HG03175 (cell line): Measurements from ENCODE around the gene EFHD2.
"Not testable (repeated sequence)": the region's sequence is repeated elsewhere in the genome, so short reads cannot be mapped to it uniquely, and the experiment has no call there.

Experiments used
- ATAC-seq: cut with Tn5 transposase; IDR thresholded peaks from one replicate; pipeline ENCODE4 v1.9.1; 2021; ENCODE audit warnings: mild to moderate bottlenecking, moderate library complexity; ENCODE audit not compliant: unreplicated experiment

EFHD2 gene

GRCh38 chr1:15471067-15471466 lies 61.4 kb downstream of the EFHD2 start:
- ATAC-seq, result not testable (repeated sequence)

GRCh38 chr1:15471723-15472122 lies 62.0 kb downstream of the EFHD2 start:
- ATAC-seq, result not testable (repeated sequence)

DNA sequence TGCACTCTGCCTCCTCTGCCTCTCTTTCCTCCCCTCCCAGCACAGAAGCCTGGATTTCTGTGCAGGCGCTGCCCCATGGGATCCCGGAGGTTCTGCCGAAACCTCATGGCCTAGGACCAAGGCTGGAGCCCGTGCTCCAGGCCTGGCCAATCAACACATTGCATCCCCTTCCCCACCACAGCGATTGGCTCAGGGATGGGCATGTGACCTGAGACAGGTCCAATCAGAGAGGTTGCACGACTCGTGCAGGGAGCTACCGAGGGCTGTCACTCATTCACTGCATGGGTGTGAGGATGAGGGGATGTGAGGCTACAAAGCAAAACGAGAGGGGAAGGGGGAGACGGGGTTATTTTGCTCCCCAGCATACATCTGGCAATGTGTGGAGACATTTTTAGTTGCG lies 62.9 kb downstream of the EFHD2 start:
- no peak for ATAC-seq

- ATAC-seq, result no peak
Measured at GRCh38 chr1:15475752-15476314, 66.1 kb downstream of the EFHD2 start, which contains the start of gene CELA2B. TSS of gene CELA2B (plus strand) at chr1:15476104. CDS start at chr1:15476126, 22 bp downstream.

DNA sequence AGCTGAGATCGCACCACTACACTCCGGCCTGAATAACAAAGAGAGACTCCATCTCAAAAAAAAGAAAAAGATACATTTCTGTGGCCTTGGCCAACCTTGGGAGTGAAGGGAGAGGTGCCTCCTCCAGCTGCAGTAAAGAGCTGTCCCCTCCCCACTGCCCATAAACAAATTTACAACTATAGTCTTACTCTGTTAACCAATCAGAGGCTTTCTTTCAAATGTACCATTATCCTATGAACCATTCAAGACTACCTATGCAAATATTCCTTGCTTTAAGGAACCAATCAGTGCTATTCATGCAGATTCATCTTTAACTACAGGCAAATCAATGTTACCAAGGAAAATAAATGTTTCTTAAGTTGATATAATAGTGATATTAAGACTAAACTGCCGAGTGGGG lies 67.2 kb downstream of the EFHD2 start:
- ATAC-seq, result no peak

DNA sequence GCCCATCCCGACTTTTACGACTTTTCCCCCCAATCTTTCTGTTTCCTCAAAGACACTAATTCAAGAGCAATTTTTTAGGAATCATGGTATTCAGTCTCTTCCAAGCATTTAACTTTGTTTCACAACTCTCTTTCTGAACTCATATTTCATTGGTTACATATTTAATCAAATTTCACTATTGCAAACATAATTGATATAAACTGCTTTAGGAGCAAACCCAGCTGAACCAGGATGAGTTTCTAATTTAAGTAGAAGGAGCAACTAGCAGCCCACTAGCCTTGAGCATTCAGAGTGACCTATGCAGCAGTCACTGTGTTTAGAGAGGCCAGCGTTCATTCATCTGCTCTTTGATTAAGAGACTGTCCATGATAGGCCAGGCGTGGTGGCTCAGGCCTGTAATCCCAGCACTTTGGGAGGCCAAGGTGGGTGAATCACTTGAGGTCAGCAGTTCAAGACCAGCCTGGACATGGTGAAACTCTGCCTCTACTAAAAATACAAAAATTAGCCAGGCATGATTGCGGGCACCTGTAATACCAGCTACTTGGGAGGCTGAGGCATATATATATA lies 68.0 kb downstream of the EFHD2 start:
- ATAC-seq, result no peak
